K562 (cell line): ENCODE results near the gene GLT6D1. TPM values are rescaled to one million over a fixed set of nuclear protein-coding genes. Genes with fewer than 3 reads are reported as not detected.

Experiments
- ATAC-seq: fragments of 200-7000 bp; cut with Tn5 transposase; 3 replicates; pipeline ENCODE4 v1.9.1; 2020; ENCODE audit warnings: moderate library complexity
- BruUV-seq: library from RNA; stranded (reverse); fragments of 400-500 nt; replicated peaks from 2 replicates; lab custom pipeline; 2021; lab: Mats Ljungman, UMichigan
- CTCF ChIA-PET: fragments of 300-600 bp; formaldehyde crosslinking; extraction: SDS; loops from one replicate; lab custom pipeline; 2021; ENCODE audit warnings: low intra/inter-chr PET ratio; lab: Yijun Ruan, JAX
- POLR2A ChIA-PET: fragments of 300-600, 350-650 bp; sonication (Branson Sonifier 250); formaldehyde crosslinking; extraction: SDS; loops from one replicate; lab custom pipeline; 2021; ENCODE audit warnings: antibody characterized with exemption, inconsistent platforms; lab: Yijun Ruan, JAX
- DNase-seq, 4 experiments: peaks; one replicate each; pipeline versions ENCODE4 v3.0.0 to v3.0.0-alpha.2; 2011 to 2018; ENCODE audit warnings: low spot score in 3 of 4, mixed read lengths in 3 of 4; ENCODE audit errors: extremely low read depth in 1 of 4
- FAIRE-seq: peaks from 2 replicates; lab custom pipeline; 2011; peaks lifted over from hg19 to GRCh38; lab: Jason Lieb, UNC
- H2AFZ ChIP-seq: 2 replicates; pipeline ENCODE4 v1.6.0; 2011; ENCODE audit warnings: low read depth, low read length, control low read depth, inconsistent platforms
- H3K27ac ChIP-seq: fragments of 200-600 bp; 3 replicates; pipeline ENCODE4 v1.8.0; 2011; ENCODE audit warnings: low read depth, mild to moderate bottlenecking, control low read depth, inconsistent platforms, low read length, moderate library complexity, mixed read lengths; ENCODE audit errors: extremely low read depth
- H3K27me3 ChIP-seq, 2 experiments: fragments of 300-600 bp in 1 of 2; 2 replicates in 1 of 2; 3 replicates in 1 of 2; pipeline versions ENCODE4 v1.6.0 to v1.8.0; 2011; ENCODE audit warnings: inconsistent platforms in 2 of 2, low read length in 2 of 2, mild to moderate bottlenecking in 1 of 2, mixed read lengths in 1 of 2, moderate library complexity in 1 of 2; ENCODE audit not compliant: control insufficient read depth in 2 of 2, insufficient read depth in 2 of 2
- H3K36me3 ChIP-seq: fragments of 300-600 bp; 3 replicates; pipeline ENCODE4 v1.8.0; 2011; ENCODE audit warnings: mild to moderate bottlenecking, low read length, inconsistent platforms; ENCODE audit not compliant: control insufficient read depth, insufficient read depth
- H3K4me1 ChIP-seq, 2 experiments: fragments of 200-600 bp in 1 of 2; replicated peaks in 1 of 2; 2 replicates in 1 of 2; 3 replicates in 1 of 2; pipeline versions ENCODE4 v1.5.1 to v1.8.0; 2011; ENCODE audit warnings: inconsistent platforms in 2 of 2, low read length in 2 of 2, mild to moderate bottlenecking in 1 of 2, mixed read lengths in 1 of 2, moderate library complexity in 1 of 2; ENCODE audit not compliant: control insufficient read depth in 2 of 2, insufficient read depth in 2 of 2
- H3K4me2 ChIP-seq: 2 replicates; pipeline ENCODE4 v1.6.1; 2011; ENCODE audit warnings: low read length, control low read depth, inconsistent platforms, mixed read lengths; ENCODE audit not compliant: insufficient read depth
- H3K4me3 ChIP-seq: fragments of 200-600 bp; sonication (generic), shearing (Covaris generic); 2 replicates; pipeline ENCODE4 v1.5.1; 2016; ENCODE audit warnings: control low read depth, inconsistent platforms
- H3K79me2 ChIP-seq: fragments of 200-600 bp; 3 replicates; pipeline ENCODE4 v1.8.0; 2011; ENCODE audit warnings: low read length, inconsistent platforms; ENCODE audit not compliant: control insufficient read depth, insufficient read depth
- H3K9ac ChIP-seq, 2 experiments: 2 replicates each; pipeline versions ENCODE4 v1.6.0 to v1.6.1; 2011; ENCODE audit warnings: low read depth in 2 of 2, low read length in 2 of 2, control low read depth in 1 of 2, inconsistent platforms in 1 of 2, mild to moderate bottlenecking in 1 of 2, mixed read lengths in 1 of 2; ENCODE audit not compliant: insufficient read depth in 1 of 2
- H3K9me1 ChIP-seq: one replicate; pipeline ENCODE4 v1.6.0; 2011; ENCODE audit warnings: inconsistent platforms, mild to moderate bottlenecking, low read length, moderate library complexity; ENCODE audit not compliant: control insufficient read depth, insufficient read depth
- H3K9me3 ChIP-seq: replicated peaks from 2 replicates; pipeline ENCODE4 v1.5.1; 2011; ENCODE audit warnings: low read depth, low read length, inconsistent platforms; ENCODE audit not compliant: control insufficient read depth, insufficient read depth
- H4K20me1 ChIP-seq: replicated peaks from 2 replicates; pipeline ENCODE4 v1.6.1; 2011; ENCODE audit warnings: low read length, inconsistent platforms, mixed read lengths; ENCODE audit not compliant: control insufficient read depth, insufficient read depth
- CBFB ChIP-seq: sonication (generic); formaldehyde crosslinking; IDR thresholded peaks from 2 replicates; pipeline ENCODE4 v1.4.0; 2020; ENCODE audit warnings: mild to moderate bottlenecking, missing genetic modification reagents
- GABPB2 ChIP-seq: fragments of 250-450 bp; sonication (Bioruptor Pico); conservative IDR thresholded peaks from 2 replicates; pipeline ENCODE4 v1.5.1; 2021; ENCODE audit warnings: mild to moderate bottlenecking
- HNRNPUL1 ChIP-seq: fragments of 200-400 bp; formaldehyde crosslinking; IDR thresholded peaks from 2 replicates; pipeline ENCODE4 v1.6.1; 2017; ENCODE audit warnings: low read length
- KLF10 ChIP-seq: fragments of 250-450 bp; sonication (Bioruptor Pico); IDR thresholded peaks from 2 replicates; pipeline ENCODE4 v1.6.1; 2021; ENCODE audit warnings: matching md5 sums
- MTA1 ChIP-seq: fragments of 450-650 bp; IDR thresholded peaks from 2 replicates; pipeline ENCODE4 v1.6.1; 2017; ENCODE audit warnings: borderline replicate concordance
- NR2C2 ChIP-seq, 2 experiments: fragments of 200-800 bp in 1 of 2; sonication (Bioruptor generic) in 1 of 2; sonication (generic) in 1 of 2; formaldehyde crosslinking in 1 of 2; IDR thresholded peaks; 2 replicates each; pipeline versions ENCODE4 v1.6.1 to v1.8.0; 2016 to 2022; ENCODE audit warnings: mild to moderate bottlenecking in 1 of 2, missing compliant biosample characterization in 1 of 2, missing genetic modification characterization in 1 of 2, missing genetic modification reagents in 1 of 2
- PML ChIP-seq: IDR thresholded peaks from 2 replicates; pipeline ENCODE4 v1.6.1; 2012; ENCODE audit warnings: low read length, inconsistent platforms
- SLC30A9 ChIP-seq: fragments of 250-450 bp; sonication (Bioruptor Pico); IDR thresholded peaks from 2 replicates; pipeline ENCODE4 v1.8.0; 2022; ENCODE audit warnings: mild to moderate bottlenecking, moderate library complexity
- ZBTB34 ChIP-seq: fragments of 250-450 bp; sonication (Bioruptor Pico); IDR thresholded peaks from 2 replicates; pipeline ENCODE4 v1.8.0; 2021; ENCODE audit warnings: mild to moderate bottlenecking, moderate library complexity
- ZNF274 ChIP-seq: IDR thresholded peaks from 2 replicates; pipeline ENCODE4 v1.6.1; 2011; ENCODE audit warnings: low read depth, mild to moderate bottlenecking, low read length, moderate library complexity, borderline replicate concordance
- ZNF3 ChIP-seq: fragments of 250-450 bp; sonication (Bioruptor Pico); IDR thresholded peaks from 2 replicates; pipeline ENCODE4 v1.5.0; 2021; ENCODE audit warnings: mild to moderate bottlenecking, moderate library complexity
- ZNF511 ChIP-seq: sonication (generic); formaldehyde crosslinking; IDR thresholded peaks from 2 replicates; pipeline ENCODE4 v1.8.0; 2022; ENCODE audit warnings: mild to moderate bottlenecking, missing genetic modification reagents
- WGBS: fragments of 100-300 bp; shearing (Covaris generic); methylation state at CpG from one replicate; pipeline ENCODE4 v1.1.6; 2016; ENCODE audit warnings: low coverage, mixed read lengths; ENCODE audit not compliant: insufficient coverage; ENCODE audit errors: missing lambda C conversion rate; 5-methylcytosine and 5-hydroxymethylcytosine counted together
- in situ Hi-C: fragments of 300-500 bp; cut with MboI; formaldehyde crosslinking; loops from 4 replicates; pipeline ENCODE4 v1.15.0; 2018; ENCODE audit warnings: inconsistent platforms, mixed read lengths
- intact Hi-C: fragments of 100-400 bp; cut with micrococcal nuclease; formaldehyde crosslinking; loops from 2 replicates; pipeline ENCODE4 v1.14.2; 2022
- polyA plus RNA-seq, 8 experiments: library from polyadenylated mRNA; depleted of rRNA in 4 of 8; stranded (reverse) in 5 of 8; unstranded in 3 of 8; fragments of >200 nt; fragmentation: Nextera tagmentation in 2 of 8; fragmentation: Illumina TruSeq in 1 of 8; extraction: Ambion mirVana in 2 of 8; extraction: Trizol in 1 of 8; gene quantifications; 2 replicates each; pipeline versions ENCODE4 v1.2.1 to v1.2.3, GENCODE V29; 2011 to 2014; ENCODE audit warnings: inconsistent platforms in 1 of 8, missing spikeins in 1 of 8
- total RNA-seq, 7 experiments: library from RNA; depleted of rRNA in 6 of 7; stranded (reverse); fragments of >200 nt in 6 of 7; fragmentation: Illumina TruSeq in 2 of 7; extraction: Trizol in 2 of 7; gene quantifications; 2 replicates each; pipeline versions ENCODE4 v1.2.1 to v1.2.3, GENCODE V29; 2011 to 2021; ENCODE audit warnings: low replicate concordance in 1 of 7
- TF ChIP-seq, protein P1 (sequence below): fragments of 450-650 bp; IDR thresholded peaks from one replicate; pipeline ENCODE4 v1.6.1; 2018; ENCODE audit warnings: mild to moderate bottlenecking, moderate library complexity; ENCODE audit not compliant: partially characterized antibody
- TF ChIP-seq, protein P2 (sequence below): fragments of 450-650 bp; IDR thresholded peaks from 2 replicates; pipeline ENCODE4 v1.6.1; 2016; ENCODE audit warnings: missing biosample characterization, missing genetic modification characterization

Gene GLT6D1
- total and polyA plus RNA-seq, 9 of the 15 experiments (the other 6 are each of a cell fraction or from before 2014, with no cell fraction given), result not detected

- H3K9me1 ChIP-seq, result no peaks in the 10 kb centered on the region
- ChIA-PET POLR2A (interaction anchor here (0.7 to 1.2 kb wide), 3 partner anchors 10 to 23 kb away, joined by 3 read pairs; no protein-coding TSS in a partner anchor), CTCF (no interaction called here)
- no peak for FAIRE-seq
- peaks cover 0 to 22% of the 10 kb centered on the region in 2 experiments; a peak in 2 of 5 replicates for H3K4me1 ChIP-seq
- H3K9me3 ChIP-seq, result no peaks in the 10 kb centered on the region
- peaks cover 14 to 68% of the 10 kb centered on the region in 2 experiments; a peak in 3 of 5 replicates for H3K27me3 ChIP-seq
- ATAC-seq, result no peak
- H3K36me3 ChIP-seq, result no peaks in the 10 kb centered on the region
- no peak overlapping the region for H3K9ac ChIP-seq
- H2AFZ ChIP-seq, result no peak overlapping the region
- no peak overlapping the region for H3K4me2 ChIP-seq
- no peak for TF ChIP-seq ZNF3
- no peak for TF ChIP-seq HNRNPUL1
- no peak for TF ChIP-seq SLC30A9 (CRISPR knock-in tag)
- TF ChIP-seq ZNF274, result no peak
- TF ChIP-seq CBFB, result no peak
- no peak for TF ChIP-seq GABPB2 (CRISPR knock-in tag)
- TF ChIP-seq, protein P1, sequence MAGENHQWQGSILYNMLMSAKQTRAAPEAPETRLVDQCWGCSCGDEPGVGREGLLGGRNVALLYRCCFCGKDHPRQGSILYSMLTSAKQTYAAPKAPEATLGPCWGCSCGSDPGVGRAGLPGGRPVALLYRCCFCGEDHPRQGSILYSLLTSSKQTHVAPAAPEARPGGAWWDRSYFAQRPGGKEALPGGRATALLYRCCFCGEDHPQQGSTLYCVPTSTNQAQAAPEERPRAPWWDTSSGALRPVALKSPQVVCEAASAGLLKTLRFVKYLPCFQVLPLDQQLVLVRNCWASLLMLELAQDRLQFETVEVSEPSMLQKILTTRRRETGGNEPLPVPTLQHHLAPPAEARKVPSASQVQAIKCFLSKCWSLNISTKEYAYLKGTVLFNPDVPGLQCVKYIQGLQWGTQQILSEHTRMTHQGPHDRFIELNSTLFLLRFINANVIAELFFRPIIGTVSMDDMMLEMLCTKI, result no peak
- TF ChIP-seq PML, result no peak
- no peak for TF ChIP-seq ZBTB34 (CRISPR knock-in tag)
- TF ChIP-seq KLF10 (CRISPR knock-in tag), result no peak
- TF ChIP-seq, protein P2, sequence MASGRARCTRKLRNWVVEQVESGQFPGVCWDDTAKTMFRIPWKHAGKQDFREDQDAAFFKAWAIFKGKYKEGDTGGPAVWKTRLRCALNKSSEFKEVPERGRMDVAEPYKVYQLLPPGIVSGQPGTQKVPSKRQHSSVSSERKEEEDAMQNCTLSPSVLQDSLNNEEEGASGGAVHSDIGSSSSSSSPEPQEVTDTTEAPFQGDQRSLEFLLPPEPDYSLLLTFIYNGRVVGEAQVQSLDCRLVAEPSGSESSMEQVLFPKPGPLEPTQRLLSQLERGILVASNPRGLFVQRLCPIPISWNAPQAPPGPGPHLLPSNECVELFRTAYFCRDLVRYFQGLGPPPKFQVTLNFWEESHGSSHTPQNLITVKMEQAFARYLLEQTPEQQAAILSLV (tag), result no peak
- TF ChIP-seq NR2C2 (CRISPR knock-in tag; IDR thresholded peaks at IDR 0.05), result no peak
- no peak for TF ChIP-seq NR2C2 (tag; IDR thresholded peaks at IDR 0.05)
- TF ChIP-seq MTA1, result no peak
- no peak for TF ChIP-seq ZNF511
- peaks cover 9% of the 10 kb centered on the region for H4K20me1 ChIP-seq
- DNase-seq, result no peak
- 3% methylated on average over 32 of the region's 34 CpGs for WGBS
- in situ Hi-C loops, result no loop called here
- BruUV-seq, result no TSS peak
- H3K79me2 ChIP-seq, result no peaks in the 10 kb centered on the region
- H3K27ac ChIP-seq, result no peak overlapping the region
- H3K4me3 ChIP-seq, result no peak overlapping the region
- intact Hi-C loops, result no loop called here
Observed at GRCh38 chr9:135616619-135617537, 22.5 kb downstream of the GLT6D1 start.
